GM13977 (cell line): ENCODE results near the gene HDDC3.

ENCODE experiments used
- DNase-seq: peaks from one replicate; pipeline ENCODE4 v3.0.0; 2012; ENCODE audit warnings: low spot score
- in situ Hi-C: fragments of 300-500 bp; cut with MboI; formaldehyde crosslinking; loops from one replicate; pipeline ENCODE4 v1.12.0; 2022; ENCODE audit warnings: low sequenced_read_pairs, low pct_unique_long_range_greater_than_20kb, mixed read lengths, inconsistent platforms; ENCODE audit not compliant: unreplicated experiment
- TF ChIP-seq, protein P1 (sequence below): IDR thresholded peaks from 2 replicates; pipeline ENCODE4 v1.5.1; 2012; ENCODE audit warnings: mild to moderate bottlenecking, control low read depth; ENCODE audit not compliant: insufficient read depth; ENCODE audit errors: extremely low read depth, missing control alignments

Gene HDDC3

GRCh38 chr15:90906181-90906849 lies 26.0 kb downstream of the HDDC3 start:
- DNase-seq: no peak
- TF ChIP-seq, protein P1, sequence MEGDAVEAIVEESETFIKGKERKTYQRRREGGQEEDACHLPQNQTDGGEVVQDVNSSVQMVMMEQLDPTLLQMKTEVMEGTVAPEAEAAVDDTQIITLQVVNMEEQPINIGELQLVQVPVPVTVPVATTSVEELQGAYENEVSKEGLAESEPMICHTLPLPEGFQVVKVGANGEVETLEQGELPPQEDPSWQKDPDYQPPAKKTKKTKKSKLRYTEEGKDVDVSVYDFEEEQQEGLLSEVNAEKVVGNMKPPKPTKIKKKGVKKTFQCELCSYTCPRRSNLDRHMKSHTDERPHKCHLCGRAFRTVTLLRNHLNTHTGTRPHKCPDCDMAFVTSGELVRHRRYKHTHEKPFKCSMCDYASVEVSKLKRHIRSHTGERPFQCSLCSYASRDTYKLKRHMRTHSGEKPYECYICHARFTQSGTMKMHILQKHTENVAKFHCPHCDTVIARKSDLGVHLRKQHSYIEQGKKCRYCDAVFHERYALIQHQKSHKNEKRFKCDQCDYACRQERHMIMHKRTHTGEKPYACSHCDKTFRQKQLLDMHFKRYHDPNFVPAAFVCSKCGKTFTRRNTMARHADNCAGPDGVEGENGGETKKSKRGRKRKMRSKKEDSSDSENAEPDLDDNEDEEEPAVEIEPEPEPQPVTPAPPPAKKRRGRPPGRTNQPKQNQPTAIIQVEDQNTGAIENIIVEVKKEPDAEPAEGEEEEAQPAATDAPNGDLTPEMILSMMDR: no peak
- in situ Hi-C loops: no loop called here

DNA sequence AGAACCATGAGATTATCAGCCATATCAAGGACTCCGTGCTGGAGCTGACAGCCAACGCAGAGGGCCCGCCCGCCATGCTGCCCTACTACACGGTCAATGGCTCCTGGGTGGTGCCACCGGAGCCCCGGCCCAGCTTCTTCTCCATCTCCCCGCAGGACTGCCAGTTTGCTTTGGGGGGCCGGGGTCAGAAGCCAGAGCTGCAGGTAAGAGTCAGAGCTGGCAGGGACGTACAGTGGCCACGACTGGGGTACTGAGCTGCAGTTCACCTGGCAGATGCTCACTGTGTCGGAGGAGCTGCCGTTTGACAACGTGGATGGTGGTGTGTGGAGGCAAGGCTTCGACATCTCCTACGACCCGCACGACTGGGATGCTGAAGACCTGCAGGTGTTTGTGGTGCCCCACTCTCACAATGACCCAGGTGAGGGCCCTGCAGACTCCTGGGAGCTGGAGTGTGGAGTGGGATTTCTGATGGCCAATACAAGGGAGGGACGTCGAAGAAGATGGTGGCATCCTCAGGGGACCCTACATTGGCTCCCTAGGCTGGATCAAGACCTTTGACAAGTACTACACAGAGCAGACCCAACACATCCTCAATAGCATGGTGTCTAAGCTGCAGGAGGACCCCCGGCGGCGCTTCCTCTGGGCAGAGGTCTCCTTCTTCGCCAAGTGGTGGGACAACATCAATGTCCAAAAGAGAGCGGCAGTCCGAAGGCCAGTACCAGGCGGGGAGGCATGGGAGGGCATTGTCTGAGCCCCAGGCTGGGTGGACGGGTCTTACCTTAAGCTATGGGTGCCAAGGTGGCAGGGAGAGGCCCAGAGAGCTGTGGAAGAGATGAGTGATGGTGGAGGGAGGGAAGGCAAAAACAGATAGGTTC lies 26.8 kb downstream of the HDDC3 start:
- in situ Hi-C loops: no loop called here
- TF ChIP-seq, protein P1: no peak
- DNase-seq: no peak

DNA sequence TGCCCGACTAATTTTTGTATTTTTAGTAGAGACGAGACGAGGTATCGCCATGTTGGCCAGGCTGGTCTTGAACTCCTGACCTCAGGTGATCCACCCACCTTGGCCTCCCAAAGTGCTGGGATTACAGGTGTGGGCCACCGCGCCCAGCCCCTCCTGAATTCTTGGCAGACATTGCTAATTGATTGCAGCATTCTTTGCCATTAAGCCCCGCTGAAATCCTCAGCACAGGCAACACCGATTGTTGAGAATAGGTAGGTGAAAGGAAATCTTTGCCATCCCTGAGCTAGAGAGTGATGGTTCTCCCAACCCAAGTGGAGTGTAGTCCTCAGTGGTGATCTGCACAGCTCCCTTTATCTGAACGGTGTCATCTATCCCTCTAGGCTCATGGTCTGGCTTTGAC lies 27.6 kb downstream of the HDDC3 start:
- TF ChIP-seq, protein P1: no peak
- DNase-seq: no peak
- in situ Hi-C loops: no loop called here

GRCh38 chr15:90903733-90904536 lies 28.4 kb downstream of the HDDC3 start:
- peak; percentile 55 for DNase-seq
- in situ Hi-C loops: no loop called here

DNA sequence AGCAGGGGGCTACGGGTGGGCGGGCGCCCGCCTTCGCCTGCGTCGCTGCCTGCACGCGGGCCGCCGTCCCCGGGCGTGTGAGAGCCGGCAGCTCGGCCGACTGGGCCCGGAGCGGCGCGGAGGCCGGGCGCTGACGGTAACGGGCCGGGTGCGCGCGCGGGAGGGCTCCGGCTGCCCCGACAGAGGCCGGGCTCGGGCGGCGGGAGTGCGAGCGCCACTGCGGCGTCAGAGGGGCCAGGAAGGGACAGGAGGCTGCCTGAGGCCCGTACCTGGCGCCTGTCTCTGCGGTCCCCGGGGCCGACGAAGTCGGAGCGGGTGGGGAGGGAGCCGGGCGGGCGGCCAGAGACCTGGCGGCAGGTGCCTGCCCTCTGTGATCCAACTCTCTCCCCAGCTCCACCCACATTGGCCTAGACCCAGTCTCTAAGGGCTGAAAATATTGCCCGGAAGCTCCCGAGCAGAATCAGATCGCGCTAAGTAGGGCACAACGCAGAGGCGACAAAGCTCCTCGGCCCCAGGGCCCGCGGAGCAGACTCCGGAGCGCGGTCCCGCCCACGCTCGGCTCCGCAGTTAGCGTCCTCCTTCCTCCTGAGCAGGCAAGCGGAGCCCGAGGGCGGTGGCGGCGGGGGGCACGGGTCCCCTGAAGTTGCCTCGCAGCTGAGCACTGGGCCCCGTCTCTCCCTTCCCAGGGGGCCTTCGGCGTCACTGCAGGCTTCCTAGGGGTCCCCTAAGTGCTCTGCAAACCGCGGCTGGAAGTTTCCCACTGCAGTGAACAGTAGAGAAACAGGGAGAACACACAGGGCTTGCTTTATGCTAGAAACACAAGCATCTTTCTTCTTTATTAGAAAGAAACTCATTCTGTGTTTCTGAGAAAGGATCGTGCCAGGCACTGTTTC lies 29.3 kb downstream of the HDDC3 start, which contains the start of gene MAN2A2:
TSS of gene MAN2A2 (plus strand) at position 463 of the 893 bp plus-strand sequence. CDS start 906 bp downstream, outside the sequence.
- peak; percentile 91 for DNase-seq
- in situ Hi-C loops: no loop called here

More at GRCh38 chr15:90903733-90904536, 28.4 kb downstream of the HDDC3 start:
- TF ChIP-seq, protein P1: no peak

More for the DNA sequence above, 29.3 kb downstream of the HDDC3 start, which contains the start of gene MAN2A2:
- TF ChIP-seq, protein P1: no peak
